HL-60 (cell line): ENCODE measurements around the gene CCDC6.

Source experiments
- GABPA ChIP-seq: IDR thresholded peaks from 2 replicates; pipeline ENCODE4 v1.6.1; 2012; ENCODE audit warnings: low read depth
- POLR2AphosphoS5 ChIP-seq: IDR thresholded peaks from 2 replicates; pipeline ENCODE4 v1.6.1; 2012; ENCODE audit warnings: low read depth
- SPI1 ChIP-seq: IDR thresholded peaks from 2 replicates; pipeline ENCODE4 v1.6.1; 2012; ENCODE audit warnings: low read depth, mild to moderate bottlenecking, borderline replicate concordance
- TF ChIP-seq, protein P1 (sequence below): IDR thresholded peaks from one replicate; pipeline ENCODE4 v1.5.1; 2011; ENCODE audit warnings: low read length, control low read depth, inconsistent platforms; ENCODE audit not compliant: insufficient read depth
- TF ChIP-seq, protein P2 (sequence below): IDR thresholded peaks from 2 replicates; pipeline ENCODE4 v1.6.1; 2012; ENCODE audit warnings: low read depth; ENCODE audit not compliant: insufficient replicate concordance

DNA sequence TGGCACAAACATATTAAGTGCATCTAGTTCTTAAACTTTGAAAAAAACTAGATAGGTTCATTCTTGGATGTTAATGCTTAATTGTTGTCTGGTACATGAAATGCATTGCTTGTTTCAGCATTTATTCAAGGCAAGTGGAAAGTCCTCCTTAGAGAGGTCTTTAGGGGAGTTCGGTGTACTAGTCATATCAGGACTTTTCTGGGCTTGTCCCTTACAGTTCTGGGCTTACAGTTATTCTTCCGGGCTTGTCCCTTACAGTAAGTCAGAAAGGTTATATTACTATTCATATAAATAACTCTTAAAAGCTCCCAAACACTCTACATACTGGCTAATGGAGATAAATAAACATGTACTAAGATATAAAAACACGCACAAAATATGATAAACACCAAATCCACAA lies 91.5 kb downstream of the CCDC6 start:
- TF ChIP-seq, protein P1, sequence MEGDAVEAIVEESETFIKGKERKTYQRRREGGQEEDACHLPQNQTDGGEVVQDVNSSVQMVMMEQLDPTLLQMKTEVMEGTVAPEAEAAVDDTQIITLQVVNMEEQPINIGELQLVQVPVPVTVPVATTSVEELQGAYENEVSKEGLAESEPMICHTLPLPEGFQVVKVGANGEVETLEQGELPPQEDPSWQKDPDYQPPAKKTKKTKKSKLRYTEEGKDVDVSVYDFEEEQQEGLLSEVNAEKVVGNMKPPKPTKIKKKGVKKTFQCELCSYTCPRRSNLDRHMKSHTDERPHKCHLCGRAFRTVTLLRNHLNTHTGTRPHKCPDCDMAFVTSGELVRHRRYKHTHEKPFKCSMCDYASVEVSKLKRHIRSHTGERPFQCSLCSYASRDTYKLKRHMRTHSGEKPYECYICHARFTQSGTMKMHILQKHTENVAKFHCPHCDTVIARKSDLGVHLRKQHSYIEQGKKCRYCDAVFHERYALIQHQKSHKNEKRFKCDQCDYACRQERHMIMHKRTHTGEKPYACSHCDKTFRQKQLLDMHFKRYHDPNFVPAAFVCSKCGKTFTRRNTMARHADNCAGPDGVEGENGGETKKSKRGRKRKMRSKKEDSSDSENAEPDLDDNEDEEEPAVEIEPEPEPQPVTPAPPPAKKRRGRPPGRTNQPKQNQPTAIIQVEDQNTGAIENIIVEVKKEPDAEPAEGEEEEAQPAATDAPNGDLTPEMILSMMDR = no peak
- TF ChIP-seq SPI1 (no peak), POLR2AphosphoS5 (no peak), GABPA (no peak)
- TF ChIP-seq, protein P2, sequence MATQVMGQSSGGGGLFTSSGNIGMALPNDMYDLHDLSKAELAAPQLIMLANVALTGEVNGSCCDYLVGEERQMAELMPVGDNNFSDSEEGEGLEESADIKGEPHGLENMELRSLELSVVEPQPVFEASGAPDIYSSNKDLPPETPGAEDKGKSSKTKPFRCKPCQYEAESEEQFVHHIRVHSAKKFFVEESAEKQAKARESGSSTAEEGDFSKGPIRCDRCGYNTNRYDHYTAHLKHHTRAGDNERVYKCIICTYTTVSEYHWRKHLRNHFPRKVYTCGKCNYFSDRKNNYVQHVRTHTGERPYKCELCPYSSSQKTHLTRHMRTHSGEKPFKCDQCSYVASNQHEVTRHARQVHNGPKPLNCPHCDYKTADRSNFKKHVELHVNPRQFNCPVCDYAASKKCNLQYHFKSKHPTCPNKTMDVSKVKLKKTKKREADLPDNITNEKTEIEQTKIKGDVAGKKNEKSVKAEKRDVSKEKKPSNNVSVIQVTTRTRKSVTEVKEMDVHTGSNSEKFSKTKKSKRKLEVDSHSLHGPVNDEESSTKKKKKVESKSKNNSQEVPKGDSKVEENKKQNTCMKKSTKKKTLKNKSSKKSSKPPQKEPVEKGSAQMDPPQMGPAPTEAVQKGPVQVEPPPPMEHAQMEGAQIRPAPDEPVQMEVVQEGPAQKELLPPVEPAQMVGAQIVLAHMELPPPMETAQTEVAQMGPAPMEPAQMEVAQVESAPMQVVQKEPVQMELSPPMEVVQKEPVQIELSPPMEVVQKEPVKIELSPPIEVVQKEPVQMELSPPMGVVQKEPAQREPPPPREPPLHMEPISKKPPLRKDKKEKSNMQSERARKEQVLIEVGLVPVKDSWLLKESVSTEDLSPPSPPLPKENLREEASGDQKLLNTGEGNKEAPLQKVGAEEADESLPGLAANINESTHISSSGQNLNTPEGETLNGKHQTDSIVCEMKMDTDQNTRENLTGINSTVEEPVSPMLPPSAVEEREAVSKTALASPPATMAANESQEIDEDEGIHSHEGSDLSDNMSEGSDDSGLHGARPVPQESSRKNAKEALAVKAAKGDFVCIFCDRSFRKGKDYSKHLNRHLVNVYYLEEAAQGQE = no peak
